ENCODE measurements around the gene ACADS.

Gene ACADS

GRCh38 chr12:120725659-120726509 lies at the start of gene ACADS:
Gene ACADS, plus strand, starts transcription at chr12:120725826. Its CDS starts 60 bp downstream, at chr12:120725886.
- DNase-seq (ENCODE audit: low read depth, low spot score) = peak; percentile 95

GRCh38 chr12:120677765-120678473 lies 47.7 kb upstream of the ACADS start:
- no peak for DNase-seq (ENCODE audit: low read depth, low spot score)

- DNase-seq (ENCODE audit: low read depth, low spot score) = no peak
Measured at GRCh38 chr12:120678572-120678971, 47.1 kb upstream of the ACADS start.

GRCh38 chr12:120680165-120680738 lies 45.4 kb upstream of the ACADS start:
- no peak for DNase-seq (ENCODE audit: low read depth, low spot score)

- DNase-seq (ENCODE audit: low read depth, low spot score) = no peak
Measured at GRCh38 chr12:120684523-120684932, 41.1 kb upstream of the ACADS start.

- DNase-seq (ENCODE audit: low read depth, low spot score) = no peak
Measured at GRCh38 chr12:120685522-120685921, 40.1 kb upstream of the ACADS start.

- DNase-seq (ENCODE audit: low read depth, low spot score) = peak; percentile 99
Measured at GRCh38 chr12:120686151-120686689, 39.4 kb upstream of the ACADS start.

GRCh38 chr12:120686690-120687577 lies 38.7 kb upstream of the ACADS start, which contains the start of gene MLEC:
Gene MLEC, plus strand, starts transcription at chr12:120687149. Its CDS starts 148 bp downstream, at chr12:120687297.
- DNase-seq (ENCODE audit: low read depth, low spot score) = peak; percentile 99

GRCh38 chr12:120687578-120688289 lies 37.9 kb upstream of the ACADS start:
- DNase-seq (ENCODE audit: low read depth, low spot score) = peak; percentile 39

- peak; percentile 57 for DNase-seq (ENCODE audit: low read depth, low spot score)
Measured at GRCh38 chr12:120688527-120689071, 37.0 kb upstream of the ACADS start.

GRCh38 chr12:120689397-120690082 lies 36.1 kb upstream of the ACADS start:
- DNase-seq (ENCODE audit: low read depth, low spot score) = peak; percentile 59

GRCh38 chr12:120690083-120690450 lies 35.6 kb upstream of the ACADS start:
- no peak for DNase-seq (ENCODE audit: low read depth, low spot score)

- no peak for DNase-seq (ENCODE audit: low read depth, low spot score)
Measured at GRCh38 chr12:120690978-120691377, 34.6 kb upstream of the ACADS start.

- DNase-seq (ENCODE audit: low read depth, low spot score) = no peak
Measured at GRCh38 chr12:120692524-120693033, 33.0 kb upstream of the ACADS start.

GRCh38 chr12:120693848-120694247 lies 31.8 kb upstream of the ACADS start:
- no peak for DNase-seq (ENCODE audit: low read depth, low spot score)

- DNase-seq (ENCODE audit: low read depth, low spot score) = no peak
Measured at GRCh38 chr12:120696626-120697025, 29.0 kb upstream of the ACADS start.

GRCh38 chr12:120697344-120697743 lies 28.3 kb upstream of the ACADS start:
- no peak for DNase-seq (ENCODE audit: low read depth, low spot score)

GRCh38 chr12:120698665-120699064 lies 27.0 kb upstream of the ACADS start:
- DNase-seq (ENCODE audit: low read depth, low spot score) = no peak

- no peak for DNase-seq (ENCODE audit: low read depth, low spot score)
Measured at GRCh38 chr12:120699553-120699952, 26.1 kb upstream of the ACADS start.

Measured in astrocyte of the hippocampus (primary cell).